SK-N-SH treated with all-trans-retinoic acid at 6 μM for 48 hours (cell line): ENCODE measurements around the gene CUBN.
A peak's percentile ranks its signal among the peaks of the same experiment; 100 is the strongest.

Experiments used
- ATAC-seq: fragments of 200-7000 bp; cut with Tn5 transposase; 3 replicates; pipeline ENCODE4 v1.9.1; 2020; ENCODE audit warnings: mild to moderate bottlenecking, moderate library complexity
- ARNTL ChIP-seq: fragments of 450-650 bp; formaldehyde crosslinking; IDR thresholded peaks from 2 replicates; pipeline ENCODE4 v1.5.0; 2020; ENCODE audit warnings: low read depth, mild to moderate bottlenecking, moderate library complexity, borderline replicate concordance
- BACH2 ChIP-seq: fragments of 250-450 bp; sonication (Bioruptor Pico); IDR thresholded peaks from 2 replicates; pipeline ENCODE4 v1.9.0; 2021; ENCODE audit warnings: mild to moderate bottlenecking, borderline replicate concordance
- CSDC2 ChIP-seq: fragments of 250-450 bp; sonication (Bioruptor Pico); IDR thresholded peaks from 2 replicates; pipeline ENCODE4 v1.5.0; 2020; ENCODE audit warnings: mild to moderate bottlenecking, moderate library complexity
- CSRNP3 ChIP-seq: fragments of 250-450 bp; sonication (Bioruptor Pico); IDR thresholded peaks from 2 replicates; pipeline ENCODE4 v1.5.1; 2021; ENCODE audit warnings: mild to moderate bottlenecking, moderate library complexity
- ESRRG ChIP-seq: fragments of 250-450 bp; sonication (Bioruptor Pico); IDR thresholded peaks from 2 replicates; pipeline ENCODE4 v1.6.1; 2021; ENCODE audit warnings: mild to moderate bottlenecking
- GLIS3 ChIP-seq: fragments of 250-450 bp; sonication (Bioruptor Pico); IDR thresholded peaks from 2 replicates; pipeline ENCODE4 v1.5.0; 2020; ENCODE audit warnings: mild to moderate bottlenecking, moderate library complexity
- ISL1 ChIP-seq: fragments of 250-450 bp; sonication (Bioruptor Pico); IDR thresholded peaks from 2 replicates; pipeline ENCODE4 v2.1.2; 2022; ENCODE audit warnings: mild to moderate bottlenecking, moderate library complexity
- OSR1 ChIP-seq: fragments of 250-450 bp; sonication (Bioruptor Pico); IDR thresholded peaks from 2 replicates; pipeline ENCODE4 v1.8.0; 2022; ENCODE audit warnings: moderate library complexity, mild to moderate bottlenecking, inconsistent platforms
- PPARA ChIP-seq: fragments of 250-450 bp; sonication (Bioruptor Pico); IDR thresholded peaks from 2 replicates; pipeline ENCODE4 v1.5.0; 2020; ENCODE audit warnings: mild to moderate bottlenecking, borderline replicate concordance
- SNAI2 ChIP-seq: fragments of 250-450 bp; sonication (Bioruptor Pico); IDR thresholded peaks from 2 replicates; pipeline ENCODE4 v1.5.0; 2020; ENCODE audit warnings: mild to moderate bottlenecking, moderate library complexity
- TCF4 ChIP-seq: fragments of 250-450 bp; sonication (Bioruptor Pico); IDR thresholded peaks from 2 replicates; pipeline ENCODE4 v1.8.0; 2021; ENCODE audit warnings: mild to moderate bottlenecking, moderate library complexity, borderline replicate concordance
- TOX ChIP-seq: fragments of 250-450 bp; sonication (Bioruptor Pico); IDR thresholded peaks from 2 replicates; pipeline ENCODE4 v1.8.0; 2021; ENCODE audit warnings: mild to moderate bottlenecking, moderate library complexity, borderline replicate concordance
- ZFP3 ChIP-seq: fragments of 250-450 bp; sonication (Bioruptor Pico); IDR thresholded peaks from 2 replicates; pipeline ENCODE4 v1.5.0; 2020; ENCODE audit warnings: mild to moderate bottlenecking, moderate library complexity
- ZFP30 ChIP-seq: fragments of 450-650 bp; formaldehyde crosslinking; IDR thresholded peaks from 2 replicates; pipeline ENCODE4 v1.5.0; 2022; ENCODE audit warnings: mild to moderate bottlenecking, moderate library complexity
- ZNF8 ChIP-seq: fragments of 450-650 bp; formaldehyde crosslinking; IDR thresholded peaks from 2 replicates; pipeline ENCODE4 v1.5.0; 2020; ENCODE audit warnings: mild to moderate bottlenecking, moderate library complexity
- TF ChIP-seq, protein P1 (sequence below): fragments of 250-450 bp; sonication (Bioruptor Pico); IDR thresholded peaks from 2 replicates; pipeline ENCODE4 v1.8.0; 2021; ENCODE audit warnings: low read depth, mild to moderate bottlenecking, moderate library complexity, borderline replicate concordance
- TF ChIP-seq, protein P2 (sequence below): fragments of 250-450 bp; sonication (Bioruptor Pico); IDR thresholded peaks from 2 replicates; pipeline ENCODE4 v1.5.1; 2020; ENCODE audit warnings: low read depth, mild to moderate bottlenecking, moderate library complexity
- TF ChIP-seq, protein P3 (sequence below): fragments of 250-450 bp; sonication (Bioruptor Pico); IDR thresholded peaks from 2 replicates; pipeline ENCODE4 v1.5.0; 2020; ENCODE audit warnings: mild to moderate bottlenecking, moderate library complexity

The CUBN gene

DNA sequence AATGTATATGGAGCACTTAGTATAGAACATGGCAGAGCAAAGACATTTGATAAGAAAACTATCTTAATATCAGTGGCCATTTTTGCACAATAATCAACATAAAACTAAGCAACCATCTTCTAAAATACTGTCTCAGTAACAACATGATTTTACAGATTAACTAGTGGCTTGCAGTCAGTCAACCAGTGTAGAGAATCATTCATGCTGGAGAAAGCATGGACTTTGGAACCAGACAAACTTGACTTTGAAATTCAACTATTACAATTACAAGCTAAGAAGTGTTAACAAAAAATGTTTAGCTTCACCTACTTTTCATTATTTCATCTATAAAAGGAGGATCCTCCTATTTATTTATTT, 27.7 kb downstream of the CUBN start (continued):
- TF ChIP-seq, protein P1, sequence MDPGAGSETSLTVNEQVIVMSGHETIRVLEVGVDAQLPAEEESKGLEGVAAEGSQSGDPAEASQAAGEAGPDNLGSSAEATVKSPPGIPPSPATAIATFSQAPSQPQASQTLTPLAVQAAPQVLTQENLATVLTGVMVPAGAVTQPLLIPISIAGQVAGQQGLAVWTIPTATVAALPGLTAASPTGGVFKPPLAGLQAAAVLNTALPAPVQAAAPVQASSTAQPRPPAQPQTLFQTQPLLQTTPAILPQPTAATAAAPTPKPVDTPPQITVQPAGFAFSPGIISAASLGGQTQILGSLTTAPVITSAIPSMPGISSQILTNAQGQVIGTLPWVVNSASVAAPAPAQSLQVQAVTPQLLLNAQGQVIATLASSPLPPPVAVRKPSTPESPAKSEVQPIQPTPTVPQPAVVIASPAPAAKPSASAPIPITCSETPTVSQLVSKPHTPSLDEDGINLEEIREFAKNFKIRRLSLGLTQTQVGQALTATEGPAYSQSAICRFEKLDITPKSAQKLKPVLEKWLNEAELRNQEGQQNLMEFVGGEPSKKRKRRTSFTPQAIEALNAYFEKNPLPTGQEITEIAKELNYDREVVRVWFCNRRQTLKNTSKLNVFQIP (CRISPR knock-in tag): no peak
- TF ChIP-seq, protein P2, sequence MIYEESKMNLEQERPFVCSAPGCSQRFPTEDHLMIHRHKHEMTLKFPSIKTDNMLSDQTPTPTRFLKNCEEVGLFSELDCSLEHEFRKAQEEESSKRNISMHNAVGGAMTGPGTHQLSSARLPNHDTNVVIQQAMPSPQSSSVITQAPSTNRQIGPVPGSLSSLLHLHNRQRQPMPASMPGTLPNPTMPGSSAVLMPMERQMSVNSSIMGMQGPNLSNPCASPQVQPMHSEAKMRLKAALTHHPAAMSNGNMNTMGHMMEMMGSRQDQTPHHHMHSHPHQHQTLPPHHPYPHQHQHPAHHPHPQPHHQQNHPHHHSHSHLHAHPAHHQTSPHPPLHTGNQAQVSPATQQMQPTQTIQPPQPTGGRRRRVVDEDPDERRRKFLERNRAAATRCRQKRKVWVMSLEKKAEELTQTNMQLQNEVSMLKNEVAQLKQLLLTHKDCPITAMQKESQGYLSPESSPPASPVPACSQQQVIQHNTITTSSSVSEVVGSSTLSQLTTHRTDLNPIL (CRISPR knock-in tag): no peak
- TF ChIP-seq ZFP3 (CRISPR knock-in tag): no peak
- TF ChIP-seq CSDC2: no peak

DNA sequence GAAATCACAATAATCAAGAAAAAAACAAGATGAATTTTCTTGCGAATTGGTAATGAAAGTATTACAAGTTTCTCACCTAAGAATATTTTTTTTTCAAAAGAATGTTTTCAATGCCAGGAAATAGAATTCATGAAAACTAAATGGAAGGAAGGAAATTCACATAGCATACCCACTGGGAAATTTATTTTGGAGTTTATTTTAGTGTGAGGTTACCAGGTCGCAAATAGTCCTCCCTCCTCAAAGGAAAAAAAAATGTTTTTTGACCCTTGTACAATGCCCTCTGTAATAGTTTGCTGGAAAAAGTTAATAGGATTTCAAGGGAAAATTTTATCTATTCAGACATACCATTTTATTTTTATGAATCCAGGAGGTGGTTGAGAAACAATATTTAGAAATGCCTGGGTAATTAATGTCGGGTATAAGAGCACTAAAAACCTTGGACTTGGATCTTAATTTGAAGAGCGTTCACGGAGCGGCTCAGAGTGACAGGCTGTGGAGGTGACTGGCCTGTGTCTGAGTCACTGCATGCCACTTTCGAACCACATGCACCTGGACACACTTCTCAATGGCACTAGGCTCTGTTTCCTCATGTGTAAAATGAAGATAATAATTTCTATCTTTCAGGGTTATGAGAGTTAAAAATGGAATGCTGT, 28.2 kb downstream of the CUBN start:
- ATAC-seq: no peak
- TF ChIP-seq ESRRG (CRISPR knock-in tag): no peak
- TF ChIP-seq, protein P2 (CRISPR knock-in tag): no peak
- TF ChIP-seq CSRNP3 (CRISPR knock-in tag): no peak
- TF ChIP-seq, protein P1 (CRISPR knock-in tag): no peak
- TF ChIP-seq TCF4 (CRISPR knock-in tag): no peak
- TF ChIP-seq ZFP3 (CRISPR knock-in tag): no peak
- no peak for TF ChIP-seq ZFP30 (CRISPR knock-in tag)
- no peak for TF ChIP-seq GLIS3 (CRISPR knock-in tag)
- TF ChIP-seq CSDC2: no peak
- no peak for TF ChIP-seq BACH2 (CRISPR knock-in tag)

DNA sequence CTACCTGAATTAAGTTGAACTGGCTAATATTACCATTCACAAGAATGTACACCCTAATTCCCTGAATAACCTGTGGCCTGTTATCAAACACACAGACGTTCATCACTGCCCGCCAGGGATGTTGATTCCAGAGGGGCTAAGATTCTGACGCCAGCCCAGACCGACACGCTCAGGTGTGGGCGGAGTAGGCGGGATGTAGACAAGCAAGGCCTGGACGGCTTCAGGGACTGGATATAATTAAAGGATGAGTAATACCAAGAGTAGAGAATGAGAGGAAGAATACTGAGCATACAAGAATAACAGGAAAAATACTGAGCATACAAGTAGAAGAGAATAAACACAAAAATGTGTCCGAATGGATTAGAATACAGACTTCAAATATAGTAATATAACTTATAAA, 29.0 kb downstream of the CUBN start:
- no peak for TF ChIP-seq SNAI2 (CRISPR knock-in tag)
- TF ChIP-seq ESRRG (CRISPR knock-in tag): no peak
- TF ChIP-seq OSR1: no peak
- no peak for TF ChIP-seq GLIS3 (CRISPR knock-in tag)
- no peak for TF ChIP-seq ZFP3 (CRISPR knock-in tag)
- TF ChIP-seq ISL1 (CRISPR knock-in tag): no peak
- no peak for TF ChIP-seq ZNF8 (CRISPR knock-in tag)
- TF ChIP-seq TOX (CRISPR knock-in tag): no peak
- no peak for TF ChIP-seq PPARA (CRISPR knock-in tag)
- TF ChIP-seq, protein P3, sequence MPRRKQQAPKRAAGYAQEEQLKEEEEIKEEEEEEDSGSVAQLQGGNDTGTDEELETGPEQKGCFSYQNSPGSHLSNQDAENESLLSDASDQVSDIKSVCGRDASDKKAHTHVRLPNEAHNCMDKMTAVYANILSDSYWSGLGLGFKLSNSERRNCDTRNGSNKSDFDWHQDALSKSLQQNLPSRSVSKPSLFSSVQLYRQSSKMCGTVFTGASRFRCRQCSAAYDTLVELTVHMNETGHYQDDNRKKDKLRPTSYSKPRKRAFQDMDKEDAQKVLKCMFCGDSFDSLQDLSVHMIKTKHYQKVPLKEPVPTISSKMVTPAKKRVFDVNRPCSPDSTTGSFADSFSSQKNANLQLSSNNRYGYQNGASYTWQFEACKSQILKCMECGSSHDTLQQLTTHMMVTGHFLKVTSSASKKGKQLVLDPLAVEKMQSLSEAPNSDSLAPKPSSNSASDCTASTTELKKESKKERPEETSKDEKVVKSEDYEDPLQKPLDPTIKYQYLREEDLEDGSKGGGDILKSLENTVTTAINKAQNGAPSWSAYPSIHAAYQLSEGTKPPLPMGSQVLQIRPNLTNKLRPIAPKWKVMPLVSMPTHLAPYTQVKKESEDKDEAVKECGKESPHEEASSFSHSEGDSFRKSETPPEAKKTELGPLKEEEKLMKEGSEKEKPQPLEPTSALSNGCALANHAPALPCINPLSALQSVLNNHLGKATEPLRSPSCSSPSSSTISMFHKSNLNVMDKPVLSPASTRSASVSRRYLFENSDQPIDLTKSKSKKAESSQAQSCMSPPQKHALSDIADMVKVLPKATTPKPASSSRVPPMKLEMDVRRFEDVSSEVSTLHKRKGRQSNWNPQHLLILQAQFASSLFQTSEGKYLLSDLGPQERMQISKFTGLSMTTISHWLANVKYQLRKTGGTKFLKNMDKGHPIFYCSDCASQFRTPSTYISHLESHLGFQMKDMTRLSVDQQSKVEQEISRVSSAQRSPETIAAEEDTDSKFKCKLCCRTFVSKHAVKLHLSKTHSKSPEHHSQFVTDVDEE: no peak
- TF ChIP-seq CSRNP3 (CRISPR knock-in tag): no peak
- TF ChIP-seq ARNTL (CRISPR knock-in tag): no peak
- TF ChIP-seq, all 23 proteins: peak for 0
- ATAC-seq: peak; percentile 46
